Neural progenitor cell (in vitro differentiated cells): ENCODE results near the gene WDFY2.

Source experiments
- CTCF ChIP-seq: fragments of 200-600 bp; sonication (generic); IDR thresholded peaks from 2 replicates; pipeline ENCODE4 v1.5.1; 2017; ENCODE audit warnings: antibody characterized with exemption, mild to moderate bottlenecking
- EZH2 ChIP-seq: fragments of 200-600 bp; sonication (generic); IDR thresholded peaks from 2 replicates; pipeline ENCODE4 v1.6.1; 2017; ENCODE audit warnings: antibody characterized with exemption, mild to moderate bottlenecking, moderate library complexity

GRCh38 chr13:51601601-51602565 is 17.6 kb downstream of the WDFY2 start:
- TF ChIP-seq CTCF (no peak), EZH2 (no peak)
